Adrenal gland (tissue), 5 donors: Measurements from ENCODE around the gene THPO.

Source experiments
- CTCF ChIP-seq, 6 experiments: fragments of 450-650 bp in 4 of 6; fragments of 200-600 bp in 2 of 6; sonication (generic) in 1 of 6; IDR thresholded peaks; 1 replicate in 5 of 6; 2 replicates in 1 of 6; pipeline versions ENCODE4 v1.5.1 to v1.8.0; 2016 to 2021; ENCODE audit warnings: antibody characterized with exemption in 6 of 6, mild to moderate bottlenecking in 2 of 6, moderate library complexity in 1 of 6
- POLR2A ChIP-seq, 2 donors: fragments of 450-650 bp; IDR thresholded peaks; one replicate each; pipeline ENCODE4 v1.6.1; 2017; ENCODE audit warnings: antibody characterized with exemption in 2 of 2, mild to moderate bottlenecking in 2 of 2, moderate library complexity in 1 of 2
- donor health status: DM: no; HTN: no; CAD: no.

GRCh38 chr3:184384856-184385422, 6.9 kb upstream of the THPO start:
- no peak for TF ChIP-seq CTCF (IDR thresholded peaks at IDR 0.05)
- TF ChIP-seq POLR2A (IDR thresholded peaks at IDR 0.05): no peak
